ENCODE data around the gene C12orf75. TPM values are rescaled to one million over a fixed set of nuclear protein-coding genes. Genes with fewer than 3 reads are reported as not detected.

The C12orf75 gene
- total RNA-seq, 1 donor from 2014 or later: 1.2 TPM

Other genes starting within 250 kb of the C12orf75 start
- 2.7 TPM for gene ALDH1L2, start 246.2 kb upstream of the C12orf75 start, total RNA-seq
- gene WASHC4, start 223.0 kb upstream of the C12orf75 start, total RNA-seq: 23.9 TPM
- gene APPL2, start 94.5 kb upstream of the C12orf75 start, total RNA-seq: 20.9 TPM